ENCODE measurements around the gene BARHL1.

- no peak for TF ChIP-seq ZNF274 (IDR thresholded peaks at IDR 0.05; ENCODE audit: low read depth, low read length)
- TF ChIP-seq YY1 (IDR thresholded peaks at IDR 0.05; ENCODE audit: insufficient read depth, insufficient read length): no peak
- no peak for TF ChIP-seq SUZ12 (IDR thresholded peaks at IDR 0.05; ENCODE audit: extremely low read depth, insufficient read depth, insufficient read length)
These were observed 5.2 kb downstream of the BARHL1 start for GRCh38 chr9:132587592-132587955.

Measured in NT2/D1 (cell line).